Neural crest cell (in vitro differentiated cells): ENCODE results near the gene CCR7. TPM values are rescaled to one million over a fixed set of nuclear protein-coding genes. Genes with fewer than 3 reads are reported as not detected.

Source experiments
- DNase-seq: peaks from one replicate; pipeline ENCODE4 v3.0.0; 2021; ENCODE audit warnings: low read depth, mixed read lengths, low spot score
- H3K27ac Mint-ChIP-seq: one replicate; pipeline ENCODE4 v1.8.0; 2021; ENCODE audit warnings: mild to moderate bottlenecking, mixed read lengths; ENCODE audit not compliant: unreplicated experiment
- H3K27me3 Mint-ChIP-seq: 2 replicates; pipeline ENCODE4 v1.8.0; 2021; ENCODE audit warnings: low read depth, mild to moderate bottlenecking, mixed read lengths
- H3K36me3 Mint-ChIP-seq: 2 replicates; pipeline ENCODE4 v1.8.0; 2021; ENCODE audit warnings: low read depth, mild to moderate bottlenecking, mixed read lengths
- H3K4me1 Mint-ChIP-seq: 2 replicates; pipeline ENCODE4 v1.8.0; 2021; ENCODE audit warnings: mixed read lengths
- H3K4me3 Mint-ChIP-seq: one replicate; pipeline ENCODE4 v1.8.0; 2021; ENCODE audit warnings: mild to moderate bottlenecking, mixed read lengths
- H3K9me3 Mint-ChIP-seq: 2 replicates; pipeline ENCODE4 v1.8.0; 2021; ENCODE audit warnings: mixed read lengths
- CTCF ChIP-seq: fragments of 200-600 bp; sonication (generic); conservative IDR thresholded peaks from 2 replicates; pipeline ENCODE4 v1.5.0; 2021; ENCODE audit warnings: antibody characterized with exemption, mild to moderate bottlenecking
- total RNA-seq: library from RNA; stranded (reverse); gene quantifications from 2 replicates; pipeline ENCODE4 v1.2.1, GENCODE V29; 2021

The CCR7 gene
- total RNA-seq, 1 donor from 2014 or later, result 0.33 TPM

GRCh38 chr17:40567377-40567776, 2.1 kb upstream of the CCR7 start:
- Mint-ChIP-seq H3K4me1 (peaks cover 14% of the 10 kb centered on the region), H3K27me3 (peaks cover 45% of the 10 kb centered on the region), H3K4me3 (no peak overlapping the region), H3K27ac (no peak overlapping the region), H3K36me3 (peaks cover 3% of the 10 kb centered on the region), H3K9me3 (peaks cover 11% of the 10 kb centered on the region)
- no peak for TF ChIP-seq CTCF
- no peak for DNase-seq

GRCh38 chr17:40565769-40566409, 617 bp upstream of the CCR7 start:
- H3K4me3 Mint-ChIP-seq, result no peak overlapping the region
- peaks cover 41% of the 10 kb centered on the region for H3K27me3 Mint-ChIP-seq
- peaks cover 16% of the 10 kb centered on the region for H3K4me1 Mint-ChIP-seq
- no peaks in the 10 kb centered on the region for H3K9me3 Mint-ChIP-seq
- H3K36me3 Mint-ChIP-seq, result no peaks in the 10 kb centered on the region
- no peak for TF ChIP-seq CTCF
- DNase-seq, result no peak
- no peak overlapping the region for H3K27ac Mint-ChIP-seq

DNA sequence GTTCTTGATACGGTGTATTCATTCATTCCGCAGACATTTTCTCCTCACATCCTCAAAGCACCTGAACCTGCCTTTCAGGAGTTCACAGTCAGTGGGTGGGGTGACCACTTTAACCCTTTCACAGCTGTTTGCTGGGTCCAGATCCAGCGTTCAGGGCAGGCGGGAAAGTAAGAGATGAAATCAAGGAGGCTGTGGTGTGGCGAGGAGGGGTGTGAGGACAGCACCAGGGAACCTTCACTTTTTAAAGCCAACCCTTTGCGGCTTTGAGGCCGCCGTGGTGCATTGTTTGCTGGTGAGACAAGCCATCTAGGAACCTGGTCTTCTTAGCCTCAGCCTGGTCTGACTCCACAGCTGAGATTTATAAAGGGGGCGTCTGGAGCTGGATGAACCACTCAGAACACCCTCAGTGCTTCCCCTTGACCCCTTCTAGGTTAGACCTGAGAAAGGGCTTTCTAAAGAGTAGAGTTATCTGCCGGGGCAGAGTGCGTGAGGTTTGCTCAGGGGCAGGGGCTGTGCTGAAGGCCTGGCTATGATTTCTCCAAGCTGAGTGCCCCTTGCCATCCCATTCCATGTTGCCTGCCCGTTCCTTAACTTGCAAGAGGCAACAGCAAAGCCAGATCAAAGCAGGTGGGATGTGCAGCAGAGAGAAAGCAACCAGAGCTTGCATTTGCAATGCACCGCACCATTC, 933 bp downstream of the CCR7 start:
- H3K36me3 Mint-ChIP-seq, result no peaks in the 10 kb centered on the region
- H3K9me3 Mint-ChIP-seq, result no peaks in the 10 kb centered on the region
- DNase-seq, result no peak
- H3K4me1 Mint-ChIP-seq, result peaks cover 29% of the 10 kb centered on the region
- no peak overlapping the region for H3K4me3 Mint-ChIP-seq
- no peak for TF ChIP-seq CTCF
- peaks cover 29% of the 10 kb centered on the region for H3K27me3 Mint-ChIP-seq
- no peak overlapping the region for H3K27ac Mint-ChIP-seq

DNA sequence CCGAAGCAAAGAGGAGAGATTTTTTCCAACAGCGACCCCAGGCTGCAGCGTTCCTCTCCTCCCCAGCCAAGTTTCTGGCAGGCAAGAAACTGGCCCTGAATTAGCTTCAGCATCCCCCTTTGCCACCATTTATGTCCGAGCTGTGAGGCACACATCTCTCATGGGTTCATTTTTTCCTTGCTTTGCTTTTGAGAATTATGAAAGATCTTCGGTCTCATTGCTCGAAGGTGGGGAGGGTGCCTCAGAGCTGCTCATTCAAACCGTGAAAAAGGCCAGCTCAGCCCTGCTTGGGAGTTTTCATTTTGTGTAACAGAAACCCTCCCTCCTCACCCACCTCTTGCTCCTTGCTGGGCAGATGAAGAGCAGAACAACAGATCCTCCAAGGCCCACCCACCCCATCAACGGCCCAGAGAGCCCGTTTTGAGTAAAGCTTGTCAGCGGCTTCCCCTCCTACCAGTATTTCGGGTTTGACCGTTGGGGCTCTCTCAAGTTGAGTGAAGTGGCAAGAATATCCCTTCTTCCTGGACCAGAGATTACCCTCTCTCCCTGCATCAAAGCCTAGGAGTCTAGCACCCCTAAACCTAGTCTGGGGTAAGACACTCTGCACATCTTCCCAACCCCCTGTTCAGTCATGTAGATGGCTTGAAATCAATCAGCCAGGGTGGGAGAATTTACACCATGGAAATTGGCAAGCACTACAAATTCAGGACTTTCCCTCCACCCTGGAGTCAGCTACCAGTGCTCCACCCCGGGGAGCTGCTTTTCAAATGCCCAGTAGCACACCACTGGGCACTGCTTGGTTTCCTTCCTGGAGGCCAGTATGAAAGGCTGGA, 1.8 kb downstream of the CCR7 start:
- DNase-seq, result no peak
- peaks cover 32% of the 10 kb centered on the region for H3K4me1 Mint-ChIP-seq
- H3K9me3 Mint-ChIP-seq, result no peaks in the 10 kb centered on the region
- no peak overlapping the region for H3K4me3 Mint-ChIP-seq
- TF ChIP-seq CTCF, result no peak
- no peak overlapping the region for H3K27ac Mint-ChIP-seq
- H3K36me3 Mint-ChIP-seq, result no peaks in the 10 kb centered on the region
- peaks cover 29% of the 10 kb centered on the region for H3K27me3 Mint-ChIP-seq

- Mint-ChIP-seq H3K27ac (no peak overlapping the region), H3K4me1 (peaks cover 36% of the 10 kb centered on the region), H3K4me3 (no peak overlapping the region), H3K9me3 (no peaks in the 10 kb centered on the region), H3K36me3 (no peaks in the 10 kb centered on the region), H3K27me3 (peaks cover 29% of the 10 kb centered on the region)
- no peak for TF ChIP-seq CTCF
- DNase-seq, result no peak
Observed at GRCh38 chr17:40562838-40563219, 2.4 kb downstream of the CCR7 start.
